ENCODE measurements around the gene PLIN5.

The PLIN5 gene

GRCh38 chr19:4578552-4579248 is 43.7 kb upstream of the PLIN5 start:
- no peak overlapping the region for H3K27ac ChIP-seq (ENCODE audit: insufficient read depth, low read depth, low read length, poor library complexity, severe bottlenecking)
- 90 to 91% methylated on average over 11 of the region's 11 CpGs for WGBS, 2 experiments
- no peak overlapping the region for H3K4me3 ChIP-seq (ENCODE audit: insufficient read depth, low read depth, low read length)
- no peaks in the 10 kb centered on the region for H3K9me3 ChIP-seq (ENCODE audit: control insufficient read depth, low read length)
- no peaks in the 10 kb centered on the region for H3K36me3 ChIP-seq (ENCODE audit: control insufficient read depth, insufficient read depth, low read length)
- peaks cover 24% of the 10 kb centered on the region for H3K27me3 ChIP-seq (ENCODE audit: control insufficient read depth, insufficient read depth, low read length, poor library complexity, severe bottlenecking)
- H3K4me1 ChIP-seq (ENCODE audit: control insufficient read depth, insufficient read depth, low read length) = peaks cover 13% of the 10 kb centered on the region

DNA sequence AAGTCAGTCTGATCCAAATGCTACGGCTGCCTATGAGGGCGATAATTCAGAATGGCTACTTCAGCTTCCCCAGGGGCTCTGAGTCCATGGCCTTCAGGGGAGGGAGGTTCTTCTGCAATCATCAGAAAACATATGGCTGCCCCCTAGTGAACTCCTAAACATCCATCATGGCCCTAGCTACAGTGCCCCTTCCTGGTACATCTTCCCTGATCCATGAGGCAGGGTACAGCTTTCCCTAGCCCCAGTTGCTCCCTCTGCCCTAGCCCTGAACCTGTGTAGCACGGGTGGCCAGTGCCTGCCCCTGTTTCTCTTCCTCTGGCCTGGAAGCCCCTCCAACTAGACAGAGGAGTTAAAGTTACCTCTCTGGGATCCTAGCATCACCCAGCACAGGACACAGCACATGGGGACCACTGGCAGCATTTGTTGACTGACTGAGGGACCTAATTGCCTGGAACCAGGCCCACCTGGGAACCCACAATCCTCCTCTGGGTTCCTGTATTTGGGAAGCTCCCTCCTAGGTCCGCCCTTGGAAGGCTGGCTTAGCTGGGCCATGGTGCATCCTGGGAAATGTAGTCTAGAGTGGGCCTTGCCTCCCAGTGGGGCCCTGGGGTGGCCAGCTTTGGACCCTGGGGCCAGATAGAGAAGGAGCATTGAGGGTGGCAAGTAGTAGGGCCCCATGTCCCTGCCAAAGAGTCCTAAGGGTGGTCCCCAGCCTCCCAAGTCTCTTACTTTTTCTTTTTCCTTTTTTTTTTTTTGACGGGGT is 42.2 kb upstream of the PLIN5 start:
- H3K9me3 ChIP-seq (ENCODE audit: control insufficient read depth, low read length) = no peaks in the 10 kb centered on the region
- H3K4me3 ChIP-seq (ENCODE audit: insufficient read depth, low read depth, low read length) = no peak overlapping the region
- WGBS, 2 experiments = 86 to 87% methylated on average over 5 of the region's 5 CpGs
- no peaks in the 10 kb centered on the region for H3K36me3 ChIP-seq (ENCODE audit: control insufficient read depth, insufficient read depth, low read length)
- peaks cover 16% of the 10 kb centered on the region for H3K27me3 ChIP-seq (ENCODE audit: control insufficient read depth, insufficient read depth, low read length, poor library complexity, severe bottlenecking)
- H3K4me1 ChIP-seq (ENCODE audit: control insufficient read depth, insufficient read depth, low read length) = peaks cover 10% of the 10 kb centered on the region
- no peak overlapping the region for H3K27ac ChIP-seq (ENCODE audit: insufficient read depth, low read depth, low read length, poor library complexity, severe bottlenecking)

DNA sequence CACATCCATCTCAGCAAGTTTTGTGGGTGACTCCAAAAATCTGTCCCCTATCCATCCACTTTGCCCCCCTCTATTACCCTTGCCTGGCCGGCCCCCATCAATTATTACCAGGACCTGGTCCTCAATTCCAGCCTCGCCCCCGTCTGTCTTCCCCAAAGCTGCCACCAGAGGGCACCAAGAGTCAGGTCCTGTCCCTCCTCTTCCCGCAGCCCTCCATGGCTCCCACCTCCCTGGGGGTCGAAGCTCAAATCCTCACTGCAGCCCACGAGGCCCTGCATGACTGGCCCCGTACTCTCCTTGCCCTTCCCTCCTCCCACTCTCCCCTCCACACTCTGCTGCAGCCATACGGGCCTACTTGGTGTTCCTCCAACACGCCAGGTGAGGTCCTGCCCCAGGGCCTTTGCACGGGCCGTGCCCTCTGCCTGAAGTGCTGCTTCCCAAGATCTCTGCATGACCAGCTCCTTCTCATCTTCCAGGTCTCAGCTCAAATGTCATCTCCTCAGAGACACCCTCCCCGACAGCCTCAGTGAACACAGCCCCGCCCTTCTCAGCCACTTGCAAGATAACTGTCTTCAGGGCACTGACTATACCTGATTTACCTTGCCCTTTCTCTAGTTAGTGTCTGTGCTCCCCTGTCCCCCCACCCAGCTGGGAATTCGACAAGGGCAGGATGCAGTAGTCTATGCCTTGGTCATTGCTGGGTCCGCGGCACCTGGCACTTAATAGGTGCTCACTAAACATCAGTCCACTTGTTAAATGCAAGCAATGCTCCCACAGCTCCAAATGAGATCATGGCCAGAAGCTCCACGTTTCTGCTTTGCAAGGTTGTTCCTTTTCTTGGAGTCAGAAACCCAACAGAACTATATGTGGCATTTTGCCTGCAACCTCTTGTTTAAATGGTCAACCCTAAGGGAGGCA is 41.3 kb upstream of the PLIN5 start:
- H3K27ac ChIP-seq (ENCODE audit: insufficient read depth, low read depth, low read length, poor library complexity, severe bottlenecking) = no peak overlapping the region

GRCh38 chr19:4575267-4576015 is 40.4 kb upstream of the PLIN5 start:
- H3K36me3 ChIP-seq (ENCODE audit: control insufficient read depth, insufficient read depth, low read length) = no peaks in the 10 kb centered on the region
- H3K4me3 ChIP-seq (ENCODE audit: insufficient read depth, low read depth, low read length) = no peak overlapping the region
- WGBS, 2 experiments = 33% methylated on average over 19 of the region's 19 CpGs
- H3K27me3 ChIP-seq (ENCODE audit: control insufficient read depth, insufficient read depth, low read length, poor library complexity, severe bottlenecking) = peaks cover 6% of the 10 kb centered on the region
- no peaks in the 10 kb centered on the region for H3K9me3 ChIP-seq (ENCODE audit: control insufficient read depth, low read length)
- H3K27ac ChIP-seq (ENCODE audit: insufficient read depth, low read depth, low read length, poor library complexity, severe bottlenecking) = no peak overlapping the region
- peaks cover 5% of the 10 kb centered on the region for H3K4me1 ChIP-seq (ENCODE audit: control insufficient read depth, insufficient read depth, low read length)

More for the DNA sequence above, 41.3 kb upstream of the PLIN5 start:
- Histone ChIP-seq H3K9me3 (ENCODE audit: control insufficient read depth, low read length) (no peaks in the 10 kb centered on the region), H3K4me1 (ENCODE audit: control insufficient read depth, insufficient read depth, low read length) (peaks cover 5% of the 10 kb centered on the region), H3K36me3 (ENCODE audit: control insufficient read depth, insufficient read depth, low read length) (no peaks in the 10 kb centered on the region), H3K27me3 (ENCODE audit: control insufficient read depth, insufficient read depth, low read length, poor library complexity, severe bottlenecking) (peaks cover 11% of the 10 kb centered on the region), H3K4me3 (ENCODE audit: insufficient read depth, low read depth, low read length) (no peak overlapping the region)
- WGBS, 2 experiments = 73 to 75% methylated on average over 17 of the region's 17 CpGs

DNA sequence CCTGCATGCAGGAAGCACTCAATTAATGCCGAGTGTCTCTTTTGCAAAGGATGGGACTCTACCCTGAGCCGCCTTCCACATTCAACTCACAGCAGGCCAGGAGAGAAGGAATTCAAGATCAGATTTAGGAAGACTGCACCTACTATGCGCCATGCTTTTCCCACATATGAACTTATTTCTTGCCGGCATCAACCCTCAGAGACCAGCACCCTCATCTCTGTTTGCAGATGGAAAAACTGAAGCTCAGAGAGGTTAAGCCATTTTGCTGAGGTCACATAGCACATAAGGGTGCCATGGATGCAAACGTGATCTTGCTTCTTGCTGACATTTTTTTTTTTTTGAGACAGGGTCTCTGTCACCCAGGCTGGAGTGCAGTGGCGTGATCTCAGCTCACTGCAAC is 38.7 kb upstream of the PLIN5 start:
- H3K4me1 ChIP-seq (ENCODE audit: control insufficient read depth, insufficient read depth, low read length) = no peaks in the 10 kb centered on the region
- H3K36me3 ChIP-seq (ENCODE audit: control insufficient read depth, insufficient read depth, low read length) = no peaks in the 10 kb centered on the region
- H3K9me3 ChIP-seq (ENCODE audit: control insufficient read depth, low read length) = no peaks in the 10 kb centered on the region
- no peak overlapping the region for H3K4me3 ChIP-seq (ENCODE audit: insufficient read depth, low read depth, low read length)
- no peaks in the 10 kb centered on the region for H3K27me3 ChIP-seq (ENCODE audit: control insufficient read depth, insufficient read depth, low read length, poor library complexity, severe bottlenecking)
- WGBS, 2 experiments = 88 to 90% methylated on average over 6 of the region's 6 CpGs
- H3K27ac ChIP-seq (ENCODE audit: insufficient read depth, low read depth, low read length, poor library complexity, severe bottlenecking) = no peak overlapping the region

DNA sequence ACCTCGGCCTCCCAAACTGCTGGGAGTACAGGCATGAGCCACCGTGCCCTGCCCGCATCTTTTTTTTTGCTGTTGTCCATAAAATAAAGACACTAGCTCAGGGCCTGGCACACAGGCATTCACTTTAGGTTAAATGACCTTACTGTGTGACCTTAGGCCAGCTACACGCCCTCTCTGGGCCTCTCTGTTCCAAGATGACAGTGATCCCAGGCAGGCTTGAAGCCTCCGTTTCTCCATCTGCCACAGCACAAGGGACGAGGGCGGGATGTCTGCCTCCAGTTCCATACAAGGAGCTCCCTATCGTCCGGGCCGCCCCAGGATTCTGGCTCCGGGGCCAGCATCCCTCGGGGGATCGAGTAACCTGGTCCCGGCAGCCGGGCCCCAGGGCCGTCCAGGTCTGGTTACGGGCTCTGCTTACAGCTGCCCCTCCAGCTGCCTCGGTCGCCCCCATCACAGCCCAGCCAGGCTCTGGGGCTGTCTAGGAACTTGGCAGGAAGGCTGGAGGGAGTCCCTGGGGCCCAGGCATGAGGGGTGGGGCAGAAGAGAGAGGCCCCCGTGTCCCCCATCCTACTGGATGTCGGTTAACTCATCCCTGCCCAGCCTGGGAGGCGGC is 36.4 kb upstream of the PLIN5 start:
- Histone ChIP-seq H3K36me3 (ENCODE audit: control insufficient read depth, insufficient read depth, low read length) (no peaks in the 10 kb centered on the region), H3K4me1 (ENCODE audit: control insufficient read depth, insufficient read depth, low read length) (no peaks in the 10 kb centered on the region), H3K4me3 (ENCODE audit: insufficient read depth, low read depth, low read length) (no peak overlapping the region), H3K9me3 (ENCODE audit: control insufficient read depth, low read length) (no peaks in the 10 kb centered on the region), H3K27ac (ENCODE audit: insufficient read depth, low read depth, low read length, poor library complexity, severe bottlenecking) (no peak overlapping the region), H3K27me3 (ENCODE audit: control insufficient read depth, insufficient read depth, low read length, poor library complexity, severe bottlenecking) (no peaks in the 10 kb centered on the region)
- WGBS, 2 experiments = 91% methylated on average over 22 of the region's 22 CpGs

DNA sequence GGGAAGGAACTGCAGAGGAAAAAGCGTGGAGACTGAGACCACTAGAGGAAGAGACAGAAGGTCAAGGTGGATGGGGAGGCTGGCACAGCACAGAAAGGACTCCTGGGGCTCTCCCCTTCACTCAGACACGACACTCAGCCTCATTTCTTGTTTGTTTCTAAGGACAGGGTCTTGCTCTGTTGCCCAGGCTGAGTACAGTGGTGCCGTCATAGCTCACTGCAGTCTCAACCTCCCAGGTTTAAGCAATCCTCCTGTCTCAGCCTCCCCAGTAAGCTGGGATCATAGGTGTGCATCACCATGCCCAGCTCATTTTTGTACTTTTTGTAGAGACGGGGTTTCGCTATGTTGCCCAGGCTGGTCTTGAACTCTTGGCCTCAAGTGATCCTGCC is 35.9 kb upstream of the PLIN5 start:
- Histone ChIP-seq H3K4me3 (ENCODE audit: insufficient read depth, low read depth, low read length) (no peak overlapping the region), H3K27me3 (ENCODE audit: control insufficient read depth, insufficient read depth, low read length, poor library complexity, severe bottlenecking) (no peaks in the 10 kb centered on the region), H3K27ac (ENCODE audit: insufficient read depth, low read depth, low read length, poor library complexity, severe bottlenecking) (no peak overlapping the region), H3K36me3 (ENCODE audit: control insufficient read depth, insufficient read depth, low read length) (no peaks in the 10 kb centered on the region), H3K4me1 (ENCODE audit: control insufficient read depth, insufficient read depth, low read length) (no peaks in the 10 kb centered on the region), H3K9me3 (ENCODE audit: control insufficient read depth, low read length) (no peaks in the 10 kb centered on the region)
- WGBS, 2 experiments = 91 to 92% methylated on average over 5 of the region's 5 CpGs

DNA sequence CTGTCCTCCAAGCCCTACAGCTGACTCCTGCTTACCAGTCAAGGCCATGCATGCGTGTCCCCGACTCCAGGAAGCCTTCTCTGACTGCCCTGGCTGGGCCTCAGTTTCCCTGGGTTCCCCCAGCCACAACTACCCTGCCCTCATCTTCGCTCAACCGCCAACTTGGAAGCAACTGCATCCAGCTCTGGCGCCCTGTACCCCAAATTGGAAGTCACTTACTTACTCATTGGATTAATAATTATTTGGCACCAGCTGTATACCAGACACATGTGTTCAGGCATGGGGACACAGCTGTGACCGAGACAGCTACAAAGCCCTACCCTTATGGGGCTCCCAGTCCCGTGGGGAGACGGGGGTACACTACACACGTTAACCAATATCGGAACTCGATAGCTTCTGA is 35.4 kb upstream of the PLIN5 start:
- H3K4me3 ChIP-seq (ENCODE audit: insufficient read depth, low read depth, low read length) = no peak overlapping the region
- no peak overlapping the region for H3K27ac ChIP-seq (ENCODE audit: insufficient read depth, low read depth, low read length, poor library complexity, severe bottlenecking)
- no peaks in the 10 kb centered on the region for H3K27me3 ChIP-seq (ENCODE audit: control insufficient read depth, insufficient read depth, low read length, poor library complexity, severe bottlenecking)
- no peaks in the 10 kb centered on the region for H3K36me3 ChIP-seq (ENCODE audit: control insufficient read depth, insufficient read depth, low read length)
- WGBS, 2 experiments = 94 to 97% methylated on average over 11 of the region's 11 CpGs
- no peaks in the 10 kb centered on the region for H3K9me3 ChIP-seq (ENCODE audit: control insufficient read depth, low read length)
- no peaks in the 10 kb centered on the region for H3K4me1 ChIP-seq (ENCODE audit: control insufficient read depth, insufficient read depth, low read length)

DNA sequence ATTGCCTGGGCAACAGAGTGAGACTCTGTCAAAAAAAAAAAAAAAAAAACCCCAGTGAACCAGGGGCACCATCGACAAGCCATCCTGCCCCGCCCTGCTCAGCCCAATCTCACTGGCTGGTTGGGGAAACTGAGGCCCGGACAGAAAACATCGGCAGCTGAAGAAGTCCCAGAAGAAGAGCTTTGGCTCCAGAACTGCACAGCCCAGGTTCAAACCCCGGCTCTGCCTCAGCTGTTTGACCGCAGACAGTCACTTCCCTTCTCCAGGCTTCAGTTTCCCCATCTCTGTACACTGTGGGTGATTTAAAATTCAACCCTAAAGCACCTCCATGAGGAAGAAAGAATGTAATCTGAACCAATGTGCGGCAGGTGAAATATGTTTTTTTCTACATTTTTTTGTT is 33.9 kb upstream of the PLIN5 start:
- H3K4me3 ChIP-seq (ENCODE audit: insufficient read depth, low read depth, low read length) = no peak overlapping the region
- H3K27me3 ChIP-seq (ENCODE audit: control insufficient read depth, insufficient read depth, low read length, poor library complexity, severe bottlenecking) = no peaks in the 10 kb centered on the region
- no peaks in the 10 kb centered on the region for H3K9me3 ChIP-seq (ENCODE audit: control insufficient read depth, low read length)
- H3K4me1 ChIP-seq (ENCODE audit: control insufficient read depth, insufficient read depth, low read length) = no peaks in the 10 kb centered on the region
- no peak overlapping the region for H3K27ac ChIP-seq (ENCODE audit: insufficient read depth, low read depth, low read length, poor library complexity, severe bottlenecking)
- H3K36me3 ChIP-seq (ENCODE audit: control insufficient read depth, insufficient read depth, low read length) = no peaks in the 10 kb centered on the region
- WGBS, 2 experiments = 93% methylated on average over 7 of the region's 7 CpGs

All from ectodermal cell (in vitro differentiated cells).